ENCODE measurements around the gene CEBPA. TPM values are rescaled to one million over a fixed set of nuclear protein-coding genes. Genes with fewer than 3 reads are reported as not detected.
A peak's percentile ranks its signal among the peaks of the same experiment; 100 is the strongest.

The CEBPA gene
- 0.80 and 4.5 TPM in 2 replicates for total RNA-seq (2014; rRNA removed; shearing (Covaris generic))

DNA sequence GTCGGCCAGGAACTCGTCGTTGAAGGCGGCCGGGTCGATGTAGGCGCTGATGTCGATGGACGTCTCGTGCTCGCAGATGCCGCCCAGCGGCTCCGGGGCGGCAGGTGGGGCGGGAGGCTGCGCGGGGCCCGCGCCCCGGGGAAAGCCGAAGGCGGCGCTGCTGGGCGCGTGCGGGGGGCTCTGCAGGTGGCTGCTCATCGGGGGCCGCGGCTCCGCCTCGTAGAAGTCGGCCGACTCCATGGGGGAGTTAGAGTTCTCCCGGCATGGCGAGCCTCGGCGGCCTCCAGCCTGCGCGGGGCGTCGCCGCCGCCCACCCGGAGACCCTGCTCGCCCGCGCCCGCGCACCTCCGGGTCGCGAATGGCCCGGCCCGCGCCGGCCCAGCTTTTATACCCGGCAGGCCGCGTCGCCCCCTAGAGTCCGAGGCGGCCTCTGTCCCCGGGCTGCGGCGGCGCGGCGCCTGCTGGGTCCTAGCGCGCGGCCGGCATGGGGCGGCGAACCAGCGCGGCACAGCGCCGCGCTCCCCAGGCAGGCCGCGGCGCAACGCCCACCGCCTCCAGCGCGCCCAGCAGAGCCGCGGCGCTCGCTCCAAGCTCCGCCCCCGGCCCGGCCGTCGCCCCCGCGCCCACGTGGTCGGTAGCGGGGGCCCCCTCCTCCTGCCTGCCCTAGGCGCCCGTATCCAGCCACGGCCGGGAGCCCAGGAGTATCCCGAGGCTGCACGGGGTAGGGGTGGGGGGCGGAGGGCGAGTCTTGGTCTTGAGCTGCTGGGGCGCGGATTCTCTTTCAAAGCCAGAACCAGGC, at the start of gene CEBPA:
TSS of gene CEBPA (minus strand) at position 360 of the 799 bp plus-strand sequence. CDS start at position 240, 120 bp downstream.
- peak; percentile 93 for DNase-seq (ENCODE audit: low read depth)

DNA sequence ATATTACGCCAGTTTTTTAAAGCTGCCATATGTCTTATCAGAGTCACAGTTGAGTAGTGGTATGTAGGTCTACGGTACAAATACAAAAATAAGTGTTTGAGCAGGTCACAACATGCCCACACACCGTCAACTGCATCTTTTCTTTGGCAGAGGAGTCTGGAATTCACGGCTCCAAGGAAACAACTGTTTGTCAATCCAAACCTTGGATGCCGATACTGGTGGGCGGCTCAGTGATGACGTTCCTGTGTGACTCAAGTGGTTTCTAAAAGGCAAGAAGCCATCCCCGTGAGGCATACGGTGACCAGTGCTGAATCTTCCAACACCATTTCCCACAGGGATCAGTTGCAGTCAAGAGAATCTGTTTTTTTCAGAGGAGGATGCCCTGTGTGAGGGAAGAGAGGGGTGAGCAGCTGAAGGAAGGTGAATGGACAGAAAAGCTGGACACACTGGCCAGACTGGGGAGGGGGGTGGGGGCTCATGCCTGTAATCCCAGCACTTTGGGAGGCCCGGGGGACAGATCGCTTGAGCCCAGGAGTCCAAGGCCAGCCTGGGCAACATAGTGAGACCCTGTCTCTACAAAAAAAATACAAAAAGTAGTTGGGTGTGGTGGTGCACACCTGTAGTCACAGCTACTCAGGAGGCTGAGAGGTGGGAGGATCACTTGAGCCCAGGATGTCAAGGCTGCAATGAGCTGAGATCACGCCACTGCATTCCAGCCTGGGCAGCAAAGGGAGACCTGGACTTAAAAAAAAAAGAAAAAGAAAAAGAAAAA, 48.4 kb upstream of the CEBPA start:
- DNase-seq (ENCODE audit: low read depth), result peak; percentile 70

DNA sequence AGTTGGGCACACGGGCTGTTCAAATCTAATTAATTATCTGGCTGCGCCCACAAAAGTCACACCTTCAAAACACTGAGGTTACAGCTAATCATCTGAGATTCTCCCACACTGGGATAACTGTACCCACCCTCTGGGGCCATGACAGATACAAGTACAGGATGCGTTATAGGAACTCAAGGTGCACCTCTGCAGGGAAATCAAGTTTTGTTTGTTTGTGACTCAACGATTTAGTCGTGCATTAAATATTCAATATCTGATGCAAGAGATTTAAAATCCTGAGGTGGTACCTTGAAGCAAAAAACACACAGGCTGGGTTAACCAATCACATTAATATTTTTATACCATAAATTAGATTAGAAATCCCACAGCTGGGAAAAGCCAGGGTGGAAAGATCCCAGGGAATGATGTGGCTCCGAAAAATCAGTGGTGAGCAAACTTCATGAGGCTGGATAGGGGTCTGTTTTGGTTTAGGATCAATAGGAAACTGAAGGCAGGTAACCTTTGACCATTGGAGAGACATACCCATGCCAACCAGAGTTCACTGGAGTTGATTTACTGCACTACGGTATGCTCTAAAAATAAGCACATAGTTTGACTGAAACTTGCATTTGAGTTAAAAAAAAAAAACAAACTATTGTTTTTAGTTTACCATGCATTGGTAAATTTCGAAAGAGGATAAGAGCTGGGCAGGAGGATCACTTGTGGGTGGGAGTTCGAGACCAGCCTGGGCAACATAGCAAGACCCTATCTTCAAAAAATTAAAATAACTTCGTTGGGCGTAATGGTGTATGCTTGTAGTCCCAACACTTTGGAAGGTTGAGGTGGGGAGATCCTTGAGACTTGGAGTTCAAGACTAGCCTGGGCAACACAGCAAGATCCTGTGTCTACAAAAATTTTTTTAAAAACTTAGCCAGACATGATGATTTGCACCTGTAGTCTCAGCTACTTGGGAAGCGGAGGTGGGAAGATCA, 47.3 kb upstream of the CEBPA start:
- no peak for DNase-seq (ENCODE audit: low read depth)

DNA sequence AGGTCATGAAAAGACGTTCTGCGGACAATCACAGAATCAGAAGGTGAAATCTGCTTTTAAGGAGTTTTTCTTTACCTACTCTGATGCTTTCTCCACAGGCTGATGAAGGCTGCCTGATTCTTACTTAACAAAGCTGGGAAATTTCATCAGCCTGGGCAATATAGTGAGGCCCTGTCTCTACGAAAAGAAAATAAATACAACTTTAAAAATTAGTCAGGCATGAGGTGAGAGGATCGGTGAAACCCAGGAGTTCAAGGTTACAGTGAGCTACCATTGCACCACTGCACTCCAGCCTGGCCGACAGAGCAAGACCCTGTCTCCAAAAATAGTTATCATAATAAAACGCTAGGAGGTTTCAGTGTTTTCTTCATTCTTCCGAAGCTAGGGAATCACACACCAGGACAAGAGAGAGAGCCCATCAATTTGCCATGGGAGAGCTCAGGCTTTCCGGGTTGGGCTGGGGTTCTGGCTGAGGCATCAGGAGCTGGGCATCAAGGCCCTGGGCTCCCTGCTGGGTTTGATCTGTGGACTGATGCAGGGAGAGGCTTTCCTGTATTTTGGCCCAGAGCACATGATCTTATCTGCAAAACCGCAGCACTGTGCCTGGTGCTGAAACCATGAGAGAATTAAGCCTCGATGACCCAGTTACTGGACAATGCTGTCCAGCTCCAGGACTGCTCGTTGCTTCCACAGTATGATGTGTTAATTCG, 46.1 kb upstream of the CEBPA start:
- peak; percentile 14 for DNase-seq (ENCODE audit: low read depth)

DNA sequence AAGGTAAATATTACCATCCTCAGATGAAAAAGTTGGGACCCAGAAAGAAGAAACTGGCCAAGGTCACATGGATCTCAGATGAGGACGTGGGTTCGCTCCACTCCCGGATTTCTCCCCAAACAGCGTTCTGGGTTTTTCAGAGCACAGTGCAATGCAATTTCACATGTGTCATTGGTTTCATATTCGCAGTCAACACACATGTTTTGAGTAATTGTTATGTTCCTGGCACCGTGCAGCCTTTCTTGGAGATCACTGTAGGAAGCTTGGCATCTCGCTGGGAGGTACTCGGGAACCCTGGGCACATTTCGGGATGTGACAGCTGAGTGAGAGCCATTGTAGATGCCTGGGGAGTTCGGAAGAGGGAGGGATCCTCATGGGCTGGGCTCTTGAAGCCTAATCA, 45.0 kb upstream of the CEBPA start:
- no peak for DNase-seq (ENCODE audit: low read depth)

DNA sequence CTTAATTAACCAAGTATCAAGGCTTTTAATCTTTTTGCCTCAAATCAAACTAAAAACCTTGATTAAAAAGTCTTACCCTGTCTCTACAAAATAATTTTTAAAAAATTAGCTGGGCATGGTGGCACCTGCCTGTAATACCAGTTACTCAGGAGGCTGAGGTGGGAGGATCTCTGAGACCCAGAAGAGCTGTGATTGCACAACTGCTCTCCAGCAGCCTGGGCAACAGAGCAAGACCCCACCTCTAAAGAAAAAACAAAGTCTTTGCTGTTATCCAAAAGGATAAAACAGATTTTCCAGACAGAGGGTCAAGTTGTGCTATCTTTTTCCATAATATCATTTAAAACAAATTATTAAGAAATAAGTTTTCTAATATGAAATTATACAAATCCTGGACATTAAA, 44.3 kb upstream of the CEBPA start:
- no peak for DNase-seq (ENCODE audit: low read depth)

DNA sequence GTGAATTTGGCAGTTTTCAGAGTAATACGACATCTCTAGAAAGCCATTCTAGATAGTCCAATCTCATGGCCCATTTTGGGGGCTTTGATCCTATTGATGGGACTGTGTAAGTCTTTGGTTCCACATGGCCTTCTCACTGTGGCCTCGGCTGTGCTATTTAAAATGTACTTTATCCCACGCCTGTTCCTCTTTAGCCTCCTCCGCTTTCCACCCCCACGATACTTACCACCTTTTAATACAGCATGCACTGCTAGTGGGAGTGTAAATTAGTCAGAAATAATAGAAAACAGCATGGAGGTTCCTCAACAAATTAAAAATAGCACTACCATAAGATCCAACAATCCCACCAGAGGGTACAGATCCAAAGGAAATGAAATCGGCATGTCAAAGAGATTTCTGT, 42.8 kb upstream of the CEBPA start:
- DNase-seq (ENCODE audit: low read depth), result no peak

DNA sequence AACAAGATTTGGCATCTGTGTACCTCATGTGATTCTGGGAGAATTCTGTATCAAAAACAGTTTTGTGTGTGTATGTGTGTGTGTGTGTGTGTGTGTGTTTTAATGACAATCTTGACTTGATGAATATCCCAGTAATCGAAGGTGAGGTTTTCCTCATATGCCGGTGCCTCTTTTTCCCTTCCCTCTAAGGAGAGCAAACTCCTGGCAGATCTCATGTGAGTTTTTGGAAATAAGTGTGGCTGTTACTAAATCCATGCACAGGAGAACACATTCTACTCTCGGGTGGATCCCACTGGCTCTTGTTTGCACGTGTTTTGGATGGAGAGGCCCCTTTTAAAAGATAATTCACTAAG, 42.2 kb upstream of the CEBPA start:
- DNase-seq (ENCODE audit: low read depth), result no peak

DNA sequence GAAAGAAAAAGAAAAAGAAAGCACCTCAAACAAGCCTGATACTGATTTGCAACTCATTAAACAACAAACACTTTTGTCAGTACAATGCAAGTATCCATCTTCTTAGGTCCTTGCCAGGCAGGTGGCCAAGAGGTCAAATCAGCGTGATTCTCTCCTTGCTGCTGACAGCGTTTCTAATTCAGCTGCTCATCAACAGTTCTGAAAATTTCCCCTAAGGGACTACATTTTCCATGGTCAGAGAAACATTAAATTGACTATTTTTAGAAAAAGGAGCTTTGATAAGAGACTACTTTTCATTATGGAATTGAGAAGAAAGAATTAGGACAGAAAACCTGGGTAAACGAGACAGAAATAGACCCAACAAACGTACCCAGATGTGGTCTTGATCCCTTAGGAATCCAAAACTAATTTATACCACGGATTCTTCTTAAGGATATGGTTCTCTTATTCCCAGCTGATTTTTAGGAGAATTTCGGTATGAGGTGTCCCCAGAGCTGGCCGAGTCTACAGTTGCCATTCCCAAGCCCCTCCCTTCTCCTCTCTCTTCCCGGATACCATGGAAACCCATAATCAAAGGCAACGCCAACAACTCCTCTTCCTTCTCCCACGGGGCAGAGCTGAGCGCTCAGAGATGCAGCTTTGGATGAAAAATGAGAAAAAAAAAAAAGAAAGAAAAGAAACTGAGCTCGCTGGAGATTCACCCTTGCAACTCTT, 41.7 kb upstream of the CEBPA start:
- DNase-seq (ENCODE audit: low read depth), result peak; percentile 10

DNA sequence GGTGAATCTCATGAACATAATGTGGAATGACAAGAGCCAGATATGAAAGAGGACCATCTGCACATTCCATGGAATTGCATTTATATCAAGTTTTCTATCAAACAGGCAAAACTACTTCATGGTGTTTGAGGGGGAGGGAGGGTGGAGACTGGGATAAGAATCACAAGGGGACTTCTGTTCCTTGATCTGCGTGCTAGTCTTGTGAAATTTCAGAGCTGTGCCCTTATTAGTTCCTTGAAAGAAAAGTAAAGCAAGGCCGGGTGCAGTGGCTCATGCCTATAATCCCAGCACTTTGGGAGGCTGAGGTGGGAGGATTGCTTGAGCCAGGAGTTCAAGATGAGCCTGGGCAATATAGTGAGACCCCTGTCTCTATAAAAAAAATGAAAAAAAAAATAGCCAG, 41.0 kb upstream of the CEBPA start:
- no peak for DNase-seq (ENCODE audit: low read depth)

DNA sequence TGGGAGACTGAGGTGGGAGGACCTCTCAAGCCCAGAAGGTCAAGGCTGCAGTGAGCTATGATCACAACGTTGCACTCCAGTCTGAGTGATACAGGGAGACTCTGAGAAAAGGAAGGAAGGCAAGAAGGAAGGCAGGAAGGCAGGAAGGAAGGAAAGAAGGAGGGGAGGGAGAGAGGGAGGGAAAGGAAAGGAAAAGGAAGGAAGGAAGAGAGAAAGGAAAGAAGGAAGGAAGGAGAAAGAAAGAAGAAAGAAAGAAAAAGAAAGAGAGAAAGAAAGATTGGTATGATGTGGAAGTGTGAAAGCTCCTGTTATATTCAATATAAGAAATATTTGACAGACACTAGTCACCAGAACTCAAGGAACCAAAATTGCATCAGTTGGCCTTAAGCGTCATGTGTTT, 38.7 kb upstream of the CEBPA start:
- DNase-seq (ENCODE audit: low read depth), result no peak

DNA sequence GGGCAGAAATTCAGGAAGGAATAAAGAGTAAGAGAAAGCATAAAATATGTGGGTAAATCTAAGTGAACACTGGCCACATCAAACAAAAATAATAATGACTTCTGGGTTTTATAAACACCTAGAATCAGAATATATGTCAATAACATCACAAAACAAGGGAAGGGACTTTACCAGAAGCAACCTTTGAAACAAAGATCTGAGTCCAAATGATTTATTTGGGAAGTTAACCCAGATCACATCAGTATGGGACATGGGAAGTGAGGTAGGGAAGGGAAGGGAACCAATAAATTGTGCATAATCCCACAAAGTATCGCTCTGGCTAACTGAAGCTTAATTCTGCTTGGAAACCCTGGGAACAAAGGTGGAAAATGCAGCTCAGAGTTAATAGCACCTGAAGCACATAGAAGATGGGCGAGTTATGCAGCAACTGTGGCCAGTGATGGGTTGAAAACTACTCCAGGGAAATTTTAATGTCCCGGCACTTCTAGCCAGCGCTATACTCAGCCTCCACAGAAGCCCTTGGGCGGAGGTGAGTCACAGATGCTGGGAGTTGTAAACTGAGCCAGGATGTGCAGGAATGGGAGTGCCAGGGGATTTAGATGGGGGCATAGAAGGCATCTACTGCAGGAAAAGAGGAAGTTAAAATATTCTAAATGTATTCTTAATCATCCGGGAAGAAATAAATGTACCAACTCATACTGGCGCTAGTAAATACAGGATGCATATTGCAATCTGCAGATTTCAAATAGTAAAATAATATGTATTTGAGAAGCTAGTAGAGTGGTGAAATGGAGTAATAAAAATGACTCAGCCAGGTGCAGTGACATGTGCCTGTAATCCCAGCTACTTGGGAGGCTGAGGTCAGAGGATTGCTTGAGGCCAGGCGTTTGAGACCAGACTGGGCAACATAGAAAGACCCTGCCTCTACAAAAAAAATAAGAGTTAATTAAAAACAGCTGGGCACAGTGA, 37.0 kb upstream of the CEBPA start:
- peak; percentile 63 for DNase-seq (ENCODE audit: low read depth)

DNA sequence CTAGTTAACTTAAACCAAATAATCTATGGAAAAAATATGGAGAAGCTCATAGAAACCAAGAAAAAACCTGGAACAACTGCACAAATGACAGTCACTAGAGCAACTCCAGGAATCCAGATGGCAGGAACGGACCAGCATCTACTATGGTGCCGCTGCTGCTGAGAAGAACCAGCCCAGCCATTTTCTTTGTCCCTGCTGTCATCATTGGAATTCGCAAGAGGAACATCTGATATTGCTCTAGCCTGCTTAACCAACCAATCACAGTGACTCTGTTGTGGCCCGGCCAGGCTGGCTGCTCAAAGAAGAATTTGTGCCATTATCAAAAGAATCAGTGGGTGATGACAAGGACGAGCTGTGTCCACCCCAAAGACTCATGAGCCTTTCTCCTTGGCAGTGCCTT, 33.1 kb upstream of the CEBPA start:
- DNase-seq (ENCODE audit: low read depth), result no peak

DNA sequence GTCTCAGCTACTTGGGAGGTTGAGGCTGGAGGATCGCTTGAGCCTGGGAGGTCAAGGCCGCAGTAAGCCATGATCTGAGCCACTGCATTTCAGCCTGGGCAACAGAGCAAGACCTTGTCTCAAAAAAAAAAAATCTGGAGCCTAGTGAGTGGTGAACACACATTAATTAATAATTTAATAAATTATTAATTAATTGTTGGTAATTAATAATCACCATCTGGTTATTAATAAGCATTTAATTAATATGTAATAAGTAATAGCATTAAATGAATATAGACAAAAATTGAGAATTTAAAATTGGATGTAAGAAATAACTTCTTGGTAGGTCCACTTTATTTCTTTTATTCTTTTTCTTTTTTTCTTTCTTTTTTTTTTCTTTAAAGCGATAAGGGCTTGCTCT, 31.9 kb upstream of the CEBPA start:
- DNase-seq (ENCODE audit: low read depth), result no peak

DNA sequence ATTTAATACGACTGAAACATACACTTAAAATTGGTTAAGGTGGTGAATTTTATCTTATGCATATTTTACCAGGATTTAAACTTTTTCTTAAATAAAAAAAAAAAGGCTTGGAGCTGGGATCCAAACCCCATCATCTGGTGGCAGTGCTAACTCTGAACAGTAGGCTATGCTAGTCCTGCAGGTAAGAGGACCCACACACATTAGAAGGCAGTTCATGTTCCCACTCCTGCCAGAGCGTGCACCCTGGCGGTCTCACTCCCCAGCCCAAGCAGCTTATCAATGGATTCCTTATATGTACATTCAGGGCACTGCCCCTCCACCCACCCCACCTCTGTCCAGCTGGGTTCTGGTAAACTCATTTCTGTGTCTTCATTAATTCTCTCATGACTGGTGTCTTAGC, 31.3 kb upstream of the CEBPA start:
- no peak for DNase-seq (ENCODE audit: low read depth)

DNA sequence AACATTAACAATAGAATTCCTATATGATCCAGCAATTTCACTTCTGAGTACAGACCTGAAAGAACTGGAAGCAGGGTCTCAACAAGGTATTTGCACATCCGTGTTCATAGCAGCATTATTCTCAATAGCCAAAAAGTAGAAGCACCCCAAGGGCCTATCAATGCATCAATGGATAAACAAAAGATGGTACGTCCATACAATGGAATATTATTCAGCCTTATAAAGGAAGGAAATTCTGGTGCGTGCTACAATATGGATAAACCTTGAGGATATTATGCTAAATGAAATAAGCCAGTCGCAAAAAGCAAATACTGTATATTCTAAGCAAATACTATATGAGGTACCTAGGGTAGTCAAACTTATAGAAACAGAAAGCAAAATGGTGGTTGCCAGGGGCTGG, 30.8 kb upstream of the CEBPA start:
- no peak for DNase-seq (ENCODE audit: low read depth)

DNA sequence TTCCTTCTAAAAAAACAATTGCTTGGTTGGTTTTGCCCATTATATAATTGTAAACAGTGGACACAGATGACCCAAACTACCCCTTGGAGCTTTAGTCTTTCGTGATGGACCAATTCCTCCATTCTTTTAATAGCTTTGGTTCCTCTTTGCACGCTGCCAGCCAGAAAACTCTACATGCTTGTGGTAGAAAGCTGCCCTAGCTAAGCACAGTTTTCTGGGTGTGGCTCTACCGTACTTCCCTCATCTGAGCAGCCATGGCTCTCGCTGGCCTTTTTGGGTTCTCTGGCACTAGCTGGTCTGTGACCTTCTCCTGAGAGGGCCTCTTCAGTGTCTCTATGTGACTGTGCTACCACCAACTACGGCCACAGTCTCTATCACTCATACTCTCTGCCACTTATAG, 29.9 kb upstream of the CEBPA start:
- DNase-seq (ENCODE audit: low read depth), result no peak

DNA sequence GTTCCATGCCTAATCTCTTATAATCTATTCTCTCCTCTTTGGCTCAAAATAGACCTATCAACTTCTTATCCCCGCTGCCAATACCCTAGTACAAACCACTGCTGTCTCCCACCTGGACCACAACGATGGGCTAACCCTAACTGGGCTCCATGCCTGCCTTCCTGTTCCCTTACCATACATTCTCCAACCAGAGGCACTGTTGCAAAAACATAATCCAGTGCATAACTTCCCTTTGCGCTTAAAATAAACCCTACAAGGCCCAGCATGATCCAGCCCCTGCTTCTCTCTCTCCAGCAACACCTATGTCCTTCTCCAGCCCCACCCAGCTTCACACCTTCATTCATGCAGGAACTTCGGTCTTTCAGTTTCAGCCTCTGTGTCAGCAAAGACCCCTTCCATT, 27.4 kb upstream of the CEBPA start:
- DNase-seq (ENCODE audit: low read depth), result no peak

DNA sequence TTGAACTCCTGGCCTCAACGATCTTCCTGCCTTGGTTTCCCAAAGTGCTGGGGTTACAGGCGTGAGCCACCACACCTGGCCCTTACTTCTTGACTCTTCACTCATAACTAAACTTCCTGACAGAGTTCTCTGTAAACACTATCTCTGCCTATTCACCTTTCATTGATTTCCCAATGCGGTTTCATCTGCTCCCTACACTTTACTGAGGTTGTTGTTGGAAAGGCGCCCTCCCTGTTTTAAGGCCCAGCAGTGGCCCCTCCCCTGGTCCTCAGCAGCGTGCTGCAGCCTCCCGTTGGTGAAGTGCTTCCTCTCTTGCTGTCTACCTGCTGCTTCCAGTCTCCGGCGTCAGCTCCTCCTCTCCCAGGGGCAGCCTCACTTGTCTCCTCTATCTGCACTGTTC, 26.7 kb upstream of the CEBPA start:
- DNase-seq (ENCODE audit: low read depth), result no peak

DNA sequence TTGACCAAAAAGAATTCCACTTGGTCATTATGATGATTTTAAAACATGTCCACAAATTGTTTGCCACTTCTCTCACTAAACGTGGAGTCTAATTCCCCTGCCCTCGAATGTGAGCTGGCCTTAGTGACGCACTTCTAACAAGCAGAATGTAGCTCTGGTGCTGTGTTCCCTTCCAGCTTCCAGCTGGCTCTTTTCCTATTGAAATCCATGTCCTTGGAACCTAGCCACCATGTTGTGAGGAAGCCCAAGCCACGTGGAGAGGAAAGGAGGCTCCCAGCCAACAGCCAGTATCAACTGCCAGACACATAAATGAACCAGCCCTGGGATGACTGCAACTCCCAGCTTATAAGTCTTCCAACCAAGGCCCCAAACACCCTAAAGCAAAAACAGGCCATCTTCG, 23.6 kb upstream of the CEBPA start:
- no peak for DNase-seq (ENCODE audit: low read depth)
